GM08714 (cell line): ENCODE measurements around the gene ZNF236.

ENCODE experiments used
- H3K4me3 ChIP-seq: fragments of 200-500 bp; sonication (Bioruptor generic); 2 replicates; pipeline ENCODE4 v1.5.1; 2014; ENCODE audit warnings: mild to moderate bottlenecking, low read length, inconsistent platforms
- ZNF274 ChIP-seq: IDR thresholded peaks from 2 replicates; pipeline ENCODE4 v1.6.1; 2012; ENCODE audit warnings: mild to moderate bottlenecking, low read depth, low read length

The ZNF236 gene

GRCh38 chr18:76837071-76837470, 14.7 kb downstream of the ZNF236 start:
- no peak overlapping the region for H3K4me3 ChIP-seq
- TF ChIP-seq ZNF274 = no peak

- no peak for TF ChIP-seq ZNF274
- H3K4me3 ChIP-seq = no peak overlapping the region
Observed at GRCh38 chr18:76838182-76838581, 15.8 kb downstream of the ZNF236 start.

GRCh38 chr18:76839086-76839794, 16.9 kb downstream of the ZNF236 start:
- H3K4me3 ChIP-seq = no peak overlapping the region
- no peak for TF ChIP-seq ZNF274

- no peak for TF ChIP-seq ZNF274
- H3K4me3 ChIP-seq = no peak overlapping the region
Observed at GRCh38 chr18:76842837-76843530, 20.6 kb downstream of the ZNF236 start.

- TF ChIP-seq ZNF274 = no peak
- no peak overlapping the region for H3K4me3 ChIP-seq
Observed at GRCh38 chr18:76844144-76844543, 21.8 kb downstream of the ZNF236 start.

GRCh38 chr18:76844742-76845477, 22.6 kb downstream of the ZNF236 start:
- no peak for TF ChIP-seq ZNF274
- no peak overlapping the region for H3K4me3 ChIP-seq

GRCh38 chr18:76846217-76846616, 23.9 kb downstream of the ZNF236 start:
- no peak overlapping the region for H3K4me3 ChIP-seq
- TF ChIP-seq ZNF274 = no peak

GRCh38 chr18:76847916-76848315, 25.6 kb downstream of the ZNF236 start:
- no peak for TF ChIP-seq ZNF274
- no peak overlapping the region for H3K4me3 ChIP-seq

GRCh38 chr18:76850112-76850511, 27.8 kb downstream of the ZNF236 start:
- TF ChIP-seq ZNF274 = no peak
- H3K4me3 ChIP-seq = no peak overlapping the region

- no peak for TF ChIP-seq ZNF274
- H3K4me3 ChIP-seq = no peak overlapping the region
Observed at GRCh38 chr18:76855594-76855993, 33.2 kb downstream of the ZNF236 start.

- no peak overlapping the region for H3K4me3 ChIP-seq
- TF ChIP-seq ZNF274 = no peak
Observed at GRCh38 chr18:76857476-76857875, 35.1 kb downstream of the ZNF236 start.

- H3K4me3 ChIP-seq = no peak overlapping the region
- TF ChIP-seq ZNF274 = no peak
Observed at GRCh38 chr18:76859474-76860339, 37.4 kb downstream of the ZNF236 start.

- no peak for TF ChIP-seq ZNF274
Observed at GRCh38 chr18:76860411-76860810, 38.1 kb downstream of the ZNF236 start.

GRCh38 chr18:76866666-76867065, 44.3 kb downstream of the ZNF236 start:
- no peak for TF ChIP-seq ZNF274

More at GRCh38 chr18:76860411-76860810, 38.1 kb downstream of the ZNF236 start:
- H3K4me3 ChIP-seq = no peak overlapping the region

More at GRCh38 chr18:76866666-76867065, 44.3 kb downstream of the ZNF236 start:
- no peak overlapping the region for H3K4me3 ChIP-seq
